HG03064 (cell line): ENCODE results near the gene ADGRV1.

ENCODE experiments used
- ATAC-seq: cut with Tn5 transposase; IDR thresholded peaks from one replicate; pipeline ENCODE4 v1.9.1; 2021; ENCODE audit warnings: low read depth; ENCODE audit not compliant: unreplicated experiment

ADGRV1 gene

DNA sequence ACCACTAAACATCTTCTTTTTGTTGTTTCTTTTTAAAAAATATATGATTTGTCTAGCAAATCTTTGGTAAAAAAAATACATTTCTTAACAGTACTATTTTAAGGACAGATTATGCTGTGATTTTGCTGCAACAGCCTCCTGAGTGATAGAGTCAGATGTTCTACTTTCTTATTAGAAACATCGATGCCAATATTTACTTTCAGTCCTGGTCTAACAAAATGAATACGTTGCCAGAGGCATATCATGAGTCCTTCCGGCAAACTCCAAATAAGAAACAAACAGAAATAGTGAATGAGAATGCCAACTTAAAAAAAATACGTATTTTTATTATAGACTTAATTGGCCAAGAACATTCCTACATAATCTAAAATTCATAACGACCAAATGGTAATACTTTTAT lies 371.5 kb downstream of the ADGRV1 start:
- no peak for ATAC-seq

GRCh38 chr5:90930756-90931431 lies 372.3 kb downstream of the ADGRV1 start:
- ATAC-seq = no peak

- no peak for ATAC-seq
Observed at GRCh38 chr5:90932052-90932699, 373.6 kb downstream of the ADGRV1 start.

- no peak for ATAC-seq
Observed at GRCh38 chr5:90933298-90933697, 374.7 kb downstream of the ADGRV1 start.

GRCh38 chr5:90934091-90934719 lies 375.6 kb downstream of the ADGRV1 start:
- ATAC-seq = no peak

GRCh38 chr5:90934738-90935137 lies 376.1 kb downstream of the ADGRV1 start:
- ATAC-seq = no peak

- ATAC-seq = no peak
Observed at GRCh38 chr5:90939211-90939610, 380.6 kb downstream of the ADGRV1 start.

- ATAC-seq = peak; percentile 100
Observed at GRCh38 chr5:90940227-90940995, 381.8 kb downstream of the ADGRV1 start.

DNA sequence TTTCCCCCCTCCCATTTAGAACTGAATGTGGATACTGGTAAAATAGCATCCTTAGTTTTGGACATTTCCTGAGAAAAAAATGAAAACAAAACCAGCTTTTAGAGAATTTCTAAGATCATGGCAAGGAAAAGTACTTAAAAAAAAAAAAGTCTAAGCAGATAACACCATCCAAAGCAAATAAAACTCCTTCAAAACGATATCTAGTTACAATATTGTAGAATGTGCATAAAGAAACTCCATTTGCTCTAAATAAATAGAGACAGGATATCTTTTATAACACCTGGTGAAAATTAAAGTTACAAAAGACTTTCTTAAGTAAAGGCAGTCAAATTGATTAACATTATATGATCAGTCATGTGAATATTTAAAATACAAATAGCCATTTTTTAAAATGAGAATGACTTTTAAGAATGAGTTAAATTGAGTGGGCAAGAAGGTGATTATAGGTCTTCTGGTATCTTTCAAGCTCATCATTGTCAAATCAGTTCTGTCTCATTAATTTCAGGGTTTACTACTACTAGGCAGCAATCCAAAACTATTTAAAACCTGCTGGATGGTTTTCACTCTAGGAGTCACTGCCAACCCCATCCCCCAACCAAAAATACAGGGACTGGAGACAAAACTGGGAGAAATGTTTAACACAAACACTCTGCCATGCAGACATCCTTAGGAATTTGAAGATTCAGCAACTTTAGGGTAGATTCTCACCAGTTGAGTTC lies 382.6 kb downstream of the ADGRV1 start:
- ATAC-seq = no peak

- ATAC-seq = no peak
Observed at GRCh38 chr5:90944116-90944515, 385.5 kb downstream of the ADGRV1 start.

DNA sequence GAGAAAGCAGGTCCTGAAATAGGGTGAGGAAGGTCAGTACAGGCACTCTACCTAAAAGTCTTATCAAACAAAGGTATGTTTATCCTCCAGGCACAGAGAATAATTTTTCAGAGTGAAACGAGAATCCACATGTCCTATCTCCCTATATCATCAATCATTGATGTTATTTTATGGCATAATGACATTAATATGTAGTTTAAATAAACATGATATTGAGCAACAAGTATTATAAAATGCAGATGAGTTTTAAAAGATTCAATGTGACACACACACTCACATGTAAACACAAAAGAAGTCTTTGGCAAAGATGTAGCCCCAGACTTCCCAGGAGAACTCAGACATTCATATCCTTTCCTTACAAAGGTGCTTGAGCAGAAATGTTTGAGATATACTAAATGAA lies 389.1 kb downstream of the ADGRV1 start:
- no peak for ATAC-seq

DNA sequence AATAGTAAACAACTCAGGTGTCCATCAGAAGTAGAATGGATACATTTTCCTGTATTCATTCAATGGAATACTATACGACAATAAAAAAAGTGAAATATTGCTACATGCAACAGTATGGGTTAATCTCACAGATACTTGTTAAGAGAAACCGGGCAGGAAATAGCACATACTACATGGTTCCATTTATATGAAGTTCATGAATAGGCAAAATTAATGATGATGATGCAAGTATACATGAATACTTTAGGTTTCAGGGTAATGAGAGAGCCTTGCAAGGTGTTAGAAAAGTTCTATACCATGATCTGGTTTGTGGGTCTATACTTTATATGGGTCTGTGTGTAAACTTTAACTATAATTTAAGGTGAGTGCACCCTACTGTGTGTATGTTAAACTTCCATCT lies 390.4 kb downstream of the ADGRV1 start:
- ATAC-seq = no peak

DNA sequence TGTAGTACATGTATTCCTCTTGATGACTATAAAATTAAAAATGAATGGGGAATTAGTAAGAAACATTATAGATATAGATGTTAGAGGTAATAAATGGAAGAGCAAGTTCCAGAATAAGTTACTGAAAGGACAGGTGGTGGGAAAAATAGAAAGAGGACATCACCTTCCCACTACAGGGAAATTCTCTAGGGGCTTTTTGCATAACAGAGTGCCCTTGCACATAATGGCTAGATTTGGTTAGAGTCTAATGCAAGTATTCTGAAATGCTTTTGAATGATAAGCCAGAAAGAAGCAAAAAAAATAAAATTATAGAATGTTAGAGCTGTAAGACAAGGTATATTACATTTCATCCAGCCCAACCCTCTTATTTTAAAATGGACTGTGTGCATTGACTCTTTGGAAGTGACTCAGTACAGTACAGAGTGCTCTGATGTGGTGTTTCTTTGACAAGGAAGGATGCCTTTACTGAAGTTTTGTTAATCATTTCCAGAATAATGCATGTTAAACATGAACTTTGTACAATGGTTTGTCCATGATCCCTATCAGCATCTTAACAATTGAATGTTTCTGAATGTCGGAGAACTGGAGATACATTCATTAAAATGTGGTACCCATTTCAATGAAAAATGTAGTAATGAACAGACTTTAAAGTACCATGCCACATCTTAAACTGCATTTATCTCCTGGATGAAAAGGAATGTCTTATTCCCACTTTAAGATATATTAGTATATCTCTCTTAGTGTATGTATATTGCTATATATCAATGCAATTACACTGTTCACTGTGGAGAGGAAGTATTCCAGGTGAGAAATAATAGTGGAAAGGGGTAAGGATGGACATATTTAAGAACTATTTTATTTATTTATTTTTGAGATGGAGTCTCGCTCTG lies 391.1 kb downstream of the ADGRV1 start:
- peak; percentile 82 for ATAC-seq

DNA sequence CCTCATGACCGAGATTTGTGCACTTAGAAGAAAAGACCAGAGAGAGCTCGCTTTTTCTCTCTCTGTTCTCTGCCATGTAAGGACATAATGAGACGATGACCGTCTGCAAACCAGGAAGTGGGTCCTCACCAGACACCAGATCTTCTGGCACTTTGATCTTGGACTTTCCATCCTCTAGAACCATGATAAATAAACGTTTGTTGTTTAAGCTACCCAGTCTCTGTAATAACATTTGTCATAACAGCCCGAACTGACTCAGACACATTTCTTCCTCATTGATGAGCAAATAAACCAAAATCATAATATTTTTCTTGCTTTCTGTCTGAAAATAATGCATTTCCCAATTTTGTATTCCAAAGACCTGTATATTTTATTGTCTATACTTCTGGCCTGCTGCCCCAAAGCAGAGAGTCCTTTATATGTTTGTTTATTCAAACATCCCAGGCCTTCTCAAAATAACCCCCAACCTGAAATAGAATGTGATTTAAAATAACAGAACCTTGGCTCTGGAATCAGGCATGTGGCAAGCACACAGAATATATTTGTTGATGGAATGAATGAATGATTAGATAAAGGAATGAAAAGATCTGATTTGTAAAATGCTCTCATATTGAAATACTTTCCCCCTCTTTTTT lies 396.5 kb downstream of the ADGRV1 start:
- no peak for ATAC-seq

GRCh38 chr5:90956511-90957097 lies 398.0 kb downstream of the ADGRV1 start:
- no peak for ATAC-seq

DNA sequence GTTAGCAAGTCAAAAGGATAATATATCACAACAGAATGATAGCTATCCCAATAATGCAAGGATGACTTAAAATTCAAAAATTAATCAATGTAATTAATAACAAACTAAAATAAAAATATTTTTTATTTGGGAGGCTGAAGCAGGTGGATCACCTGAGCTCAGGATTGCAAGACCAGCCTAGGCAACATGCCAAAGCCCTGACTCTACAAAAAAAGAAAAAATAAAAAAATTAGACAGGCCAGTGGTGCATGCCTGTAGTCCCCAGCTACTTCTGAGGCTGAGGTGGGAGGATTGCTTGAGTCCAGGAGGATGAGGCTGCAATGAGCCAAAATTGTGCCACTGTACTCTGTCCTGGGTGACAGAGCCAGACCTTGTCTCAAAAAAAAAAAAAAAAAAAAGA lies 399.3 kb downstream of the ADGRV1 start:
- no peak for ATAC-seq

DNA sequence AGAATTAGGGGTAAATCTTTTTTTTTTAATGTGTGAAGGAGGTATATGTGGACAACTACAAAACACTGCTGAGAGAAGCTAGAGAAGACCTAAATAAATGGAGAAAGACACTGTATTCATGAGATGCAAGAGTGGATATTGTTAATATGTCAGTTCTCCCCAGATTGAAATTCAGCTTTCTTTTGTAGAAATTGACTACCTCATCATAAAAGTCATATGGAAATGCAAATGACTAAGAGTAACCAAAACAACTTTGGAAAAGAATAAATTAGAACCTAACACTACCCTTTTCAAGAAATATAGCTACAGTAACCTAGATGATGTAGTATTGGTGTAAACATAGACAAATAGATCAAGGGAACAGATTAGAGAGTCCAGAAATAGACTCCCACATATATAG lies 400.7 kb downstream of the ADGRV1 start:
- no peak for ATAC-seq

DNA sequence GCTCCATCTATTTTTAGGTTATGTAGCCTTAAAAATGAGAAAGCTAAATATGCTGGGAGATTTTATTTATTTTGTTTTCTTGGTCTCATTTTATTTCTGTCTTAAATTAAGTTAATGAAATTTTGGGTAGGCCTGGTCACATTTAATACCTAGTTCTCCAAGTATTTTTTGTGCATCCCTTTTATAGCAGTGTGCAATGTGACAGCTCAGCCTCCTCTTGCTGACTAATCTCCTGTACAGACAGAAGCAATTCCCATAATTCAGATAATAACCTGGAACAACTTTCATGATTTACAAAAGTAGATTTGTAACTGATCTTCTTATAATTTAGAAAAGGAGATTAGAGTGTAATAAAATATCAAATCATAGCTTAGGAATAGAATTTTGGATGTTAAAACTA lies 403.9 kb downstream of the ADGRV1 start:
- no peak for ATAC-seq
